IPS-20b (cell line): ENCODE results near the gene PDPN.

Experiments used
- H3K27ac ChIP-seq: one replicate; pipeline ENCODE4 v1.5.1; 2013; ENCODE audit warnings: low read length
- H3K27me3 ChIP-seq: 2 replicates; pipeline ENCODE4 v1.6.1; 2013; ENCODE audit warnings: mild to moderate bottlenecking, low read length, inconsistent platforms; ENCODE audit not compliant: insufficient read depth
- H3K36me3 ChIP-seq: 2 replicates; pipeline ENCODE4 v1.6.1; 2013; ENCODE audit warnings: low read depth, mild to moderate bottlenecking, inconsistent platforms, low read length, moderate library complexity; ENCODE audit not compliant: insufficient read depth
- H3K4me1 ChIP-seq: 2 replicates; pipeline ENCODE4 v1.6.1; 2013; ENCODE audit warnings: mild to moderate bottlenecking, control low read depth, inconsistent platforms, low read length, moderate library complexity; ENCODE audit not compliant: insufficient read depth
- H3K4me3 ChIP-seq: 2 replicates; pipeline ENCODE4 v1.5.1; 2013; ENCODE audit warnings: mild to moderate bottlenecking, low read length, inconsistent platforms
- H3K9ac ChIP-seq: 2 replicates; pipeline ENCODE4 v1.6.1; 2013; ENCODE audit warnings: low read depth, mild to moderate bottlenecking, inconsistent platforms, low read length, moderate library complexity
- H3K9me3 ChIP-seq: 2 replicates; pipeline ENCODE4 v1.6.1; 2013; ENCODE audit warnings: mild to moderate bottlenecking, low read depth, low read length, inconsistent platforms; ENCODE audit not compliant: insufficient read depth

Gene PDPN

DNA sequence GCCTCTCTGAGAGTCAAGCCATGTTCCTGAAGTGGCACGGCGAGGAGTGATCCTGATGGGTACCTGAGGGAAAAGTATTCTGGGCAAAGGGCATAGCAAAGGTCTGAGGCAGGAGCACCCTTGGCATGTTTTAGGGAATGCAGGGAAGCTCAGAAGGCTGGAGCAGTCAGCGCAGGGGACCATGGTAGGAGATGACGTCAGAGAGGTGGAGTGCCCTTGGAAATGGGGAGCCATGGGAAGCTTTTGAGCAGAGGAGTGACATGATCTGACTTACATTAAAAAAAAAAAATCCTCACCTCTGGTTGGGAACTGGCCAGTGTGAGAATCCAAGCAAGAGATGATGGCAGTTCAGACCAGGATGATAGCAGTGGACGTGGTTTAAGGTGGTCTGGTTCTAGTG is 37.2 kb downstream of the PDPN start:
- H3K27ac ChIP-seq: no peak overlapping the region
- H3K36me3 ChIP-seq: peaks cover 23% of the 10 kb centered on the region

DNA sequence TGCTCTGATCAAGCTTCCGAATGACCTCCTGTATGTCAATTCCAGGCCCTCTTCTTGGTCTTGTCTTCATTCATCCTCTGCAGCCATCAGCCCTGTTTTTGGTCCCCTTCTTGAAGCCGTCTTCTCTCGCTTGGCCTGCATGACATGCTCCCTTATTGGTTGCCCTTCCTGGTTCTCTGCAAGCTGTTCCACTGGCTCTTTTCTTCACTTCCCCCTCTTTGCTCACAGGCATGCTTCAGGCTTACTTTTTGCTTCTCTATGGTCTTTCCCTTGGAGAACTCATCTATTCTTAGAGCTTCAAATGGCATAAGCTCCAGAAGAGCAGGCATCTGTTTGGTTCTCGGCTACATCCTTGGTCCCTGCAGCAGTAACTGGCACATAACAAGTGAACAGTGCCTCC is 38.8 kb downstream of the PDPN start:
- no peak overlapping the region for H3K4me3 ChIP-seq
- H3K36me3 ChIP-seq: peaks cover 7% of the 10 kb centered on the region; the same call in 1 of the 2 replicates
- no peak overlapping the region for H3K27ac ChIP-seq
- H3K9ac ChIP-seq: no peak overlapping the region
- no peaks in the 10 kb centered on the region for H3K27me3 ChIP-seq
- H3K9me3 ChIP-seq: no peaks in the 10 kb centered on the region
- H3K4me1 ChIP-seq: peaks cover 7% of the 10 kb centered on the region; the same call in 1 of the 2 replicates

More for the DNA sequence above, 37.2 kb downstream of the PDPN start:
- H3K9me3 ChIP-seq: no peaks in the 10 kb centered on the region
- H3K4me3 ChIP-seq: no peak overlapping the region
- no peaks in the 10 kb centered on the region for H3K27me3 ChIP-seq
- no peak overlapping the region for H3K9ac ChIP-seq
- H3K4me1 ChIP-seq: peaks cover 7% of the 10 kb centered on the region; the same call in 1 of the 2 replicates

DNA sequence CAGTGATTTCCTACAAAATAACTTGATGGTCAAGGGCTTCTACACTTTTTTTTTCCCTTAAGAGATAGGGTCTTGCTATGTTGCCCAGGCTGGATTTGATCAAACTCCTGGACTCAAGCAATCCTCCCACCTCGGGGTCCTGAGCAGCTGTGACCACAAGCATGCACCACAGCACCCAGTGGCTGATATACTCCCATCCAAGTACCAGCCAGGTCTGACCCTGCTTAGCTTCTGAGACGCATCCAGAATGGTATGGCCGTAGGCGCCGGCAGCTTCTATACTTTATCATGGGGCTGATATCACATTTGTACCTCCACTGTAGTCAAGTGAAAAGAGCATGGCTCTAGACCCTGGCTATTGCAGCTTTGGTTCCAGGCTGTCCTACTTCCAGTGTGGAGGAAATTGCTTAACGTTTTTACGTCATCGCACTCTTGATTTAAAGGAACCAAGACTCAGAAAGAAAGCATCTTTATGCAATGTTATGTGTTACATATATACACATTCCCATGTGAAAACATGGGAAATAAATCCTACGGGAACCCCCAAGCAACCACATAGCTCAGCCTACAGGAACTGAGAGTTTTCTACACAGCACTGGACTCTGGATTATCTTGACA is 39.5 kb downstream of the PDPN start:
- Histone ChIP-seq H3K4me3 (no peak overlapping the region), H3K4me1 (peaks cover 7% of the 10 kb centered on the region; the same call in 1 of the 2 replicates), H3K9me3 (no peaks in the 10 kb centered on the region), H3K27ac (no peak overlapping the region), H3K27me3 (no peaks in the 10 kb centered on the region), H3K9ac (no peak overlapping the region), H3K36me3 (no peaks in the 10 kb centered on the region; the same call in 1 of the 2 replicates)

DNA sequence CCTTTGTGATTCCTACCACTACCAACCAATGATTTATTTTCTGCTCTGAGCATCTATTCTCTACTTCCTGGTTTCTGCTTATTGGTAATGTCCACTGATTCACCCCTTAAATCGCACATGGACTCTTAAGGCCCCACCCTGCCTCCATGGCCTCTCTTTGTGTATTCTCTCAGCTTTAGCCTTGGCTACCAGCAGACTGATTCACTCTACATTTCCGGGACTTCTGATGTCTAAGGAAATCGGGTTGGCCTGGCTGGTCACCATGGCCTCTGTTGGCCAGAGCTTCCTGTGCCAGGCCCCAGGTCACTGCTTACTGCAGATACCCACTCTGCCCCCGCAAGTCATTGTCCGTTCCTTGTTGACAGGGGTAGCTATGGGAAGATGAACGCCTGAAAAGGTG is 40.9 kb downstream of the PDPN start:
- Histone ChIP-seq H3K36me3 (no peaks in the 10 kb centered on the region), H3K9ac (no peak overlapping the region), H3K4me1 (peaks cover 7% of the 10 kb centered on the region; the same call in 1 of the 2 replicates), H3K9me3 (no peaks in the 10 kb centered on the region; the same call in 1 of the 2 replicates), H3K27me3 (no peaks in the 10 kb centered on the region), H3K4me3 (no peak overlapping the region), H3K27ac (no peak overlapping the region)

DNA sequence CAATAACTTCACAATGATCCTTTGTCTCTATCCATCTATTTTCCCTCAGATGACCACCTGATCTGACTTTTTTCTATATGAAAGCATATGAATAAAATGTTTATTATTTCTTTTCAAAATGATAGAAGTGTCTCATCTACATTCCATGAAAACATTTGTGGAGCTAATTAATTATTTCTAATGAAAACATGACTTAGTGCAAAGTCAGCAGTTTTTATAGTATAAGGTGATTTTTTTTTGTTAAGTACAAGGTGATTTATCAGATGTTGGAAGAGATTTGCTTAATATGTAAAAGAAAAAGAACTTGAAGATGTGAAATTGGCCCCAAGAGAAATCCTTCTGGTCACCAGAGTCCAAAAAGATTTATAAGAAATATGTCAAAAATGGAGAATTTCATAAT is 43.5 kb downstream of the PDPN start:
- H3K27me3 ChIP-seq: no peaks in the 10 kb centered on the region
- H3K4me3 ChIP-seq: no peak overlapping the region
- no peaks in the 10 kb centered on the region for H3K4me1 ChIP-seq
- no peak overlapping the region for H3K9ac ChIP-seq
- H3K9me3 ChIP-seq: peaks cover 8% of the 10 kb centered on the region
- no peaks in the 10 kb centered on the region for H3K36me3 ChIP-seq
- no peak overlapping the region for H3K27ac ChIP-seq

DNA sequence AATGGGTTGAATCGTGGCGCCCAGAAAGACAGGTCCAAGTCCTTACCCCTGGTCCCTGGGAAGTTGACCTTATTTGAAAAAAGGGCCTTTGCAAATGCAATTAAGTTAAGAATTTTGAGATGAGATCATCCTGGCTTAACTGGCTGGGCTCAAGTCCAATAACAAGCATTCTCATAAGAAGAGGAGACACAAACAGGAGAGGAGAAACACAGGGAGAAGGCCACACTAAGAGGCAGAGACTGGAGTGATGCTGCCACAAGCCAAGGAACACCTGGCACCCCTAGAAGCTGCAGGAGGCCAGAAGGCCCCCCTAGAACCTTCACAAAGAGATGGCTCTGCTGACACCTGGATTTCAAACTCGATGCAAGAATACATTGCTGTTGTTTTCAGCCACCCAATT is 44.6 kb downstream of the PDPN start:
- Histone ChIP-seq H3K27ac (no peak overlapping the region), H3K27me3 (no peaks in the 10 kb centered on the region), H3K9ac (no peak overlapping the region), H3K36me3 (no peaks in the 10 kb centered on the region), H3K9me3 (peaks cover 8% of the 10 kb centered on the region), H3K4me3 (no peak overlapping the region), H3K4me1 (no peaks in the 10 kb centered on the region)

DNA sequence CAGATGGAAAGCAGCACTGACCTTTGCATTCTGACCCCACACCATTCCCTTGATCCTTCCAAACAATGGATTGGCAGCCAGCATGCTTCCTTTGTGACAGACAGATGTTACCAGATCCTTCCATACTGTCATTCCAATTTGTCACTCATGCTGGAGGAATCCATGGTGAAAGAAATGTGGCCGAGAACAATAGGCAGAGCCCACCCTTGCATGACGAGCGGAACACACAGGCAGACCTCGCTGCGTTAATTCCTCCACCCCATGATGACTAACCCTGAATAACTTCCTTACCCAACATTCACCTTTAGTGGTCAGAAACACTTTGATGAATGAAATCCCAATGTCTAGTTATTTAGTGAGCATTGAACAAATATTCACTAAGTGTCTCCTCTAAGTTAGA is 45.1 kb downstream of the PDPN start:
- Histone ChIP-seq H3K27me3 (no peaks in the 10 kb centered on the region), H3K27ac (no peak overlapping the region), H3K36me3 (no peaks in the 10 kb centered on the region), H3K9me3 (peaks cover 12% of the 10 kb centered on the region), H3K4me1 (no peaks in the 10 kb centered on the region), H3K9ac (no peak overlapping the region), H3K4me3 (no peak overlapping the region)

DNA sequence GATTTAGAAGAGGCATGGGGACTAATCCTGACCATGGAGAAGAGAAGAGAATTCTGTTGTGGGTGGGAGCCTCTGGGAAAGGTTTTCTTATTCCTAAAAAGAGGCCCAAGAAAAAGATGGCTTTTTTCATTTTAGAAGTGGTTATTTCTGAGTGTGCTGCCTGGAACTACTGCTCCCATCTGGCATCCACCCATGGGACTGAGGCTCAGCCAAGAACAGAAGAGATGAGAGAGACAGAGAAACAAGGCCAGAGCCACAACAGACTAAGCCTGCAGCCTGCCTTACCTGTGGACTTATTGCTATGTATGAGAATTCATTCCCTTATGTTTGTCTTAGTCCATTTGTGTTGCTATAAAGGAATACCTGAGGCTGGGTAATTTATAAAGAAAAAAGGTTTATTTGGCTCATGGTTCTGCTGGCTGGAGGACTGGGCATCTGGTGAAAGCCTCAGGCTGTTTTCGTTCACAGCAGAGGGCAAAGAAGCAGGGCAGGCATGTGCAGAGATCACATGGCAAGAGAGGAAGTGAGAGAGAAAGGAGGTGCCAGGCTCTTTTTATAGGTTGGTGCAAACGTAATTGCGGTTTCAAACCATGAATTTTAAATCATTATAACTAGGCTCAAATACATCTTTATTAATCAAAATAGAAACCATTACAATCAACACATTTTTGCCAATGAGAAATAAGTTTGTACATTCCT is 58.8 kb downstream of the PDPN start:
- Histone ChIP-seq H3K9ac (no peak overlapping the region), H3K4me1 (no peaks in the 10 kb centered on the region), H3K27ac (no peak overlapping the region), H3K9me3 (no peaks in the 10 kb centered on the region), H3K4me3 (no peak overlapping the region), H3K27me3 (no peaks in the 10 kb centered on the region), H3K36me3 (no peaks in the 10 kb centered on the region)

DNA sequence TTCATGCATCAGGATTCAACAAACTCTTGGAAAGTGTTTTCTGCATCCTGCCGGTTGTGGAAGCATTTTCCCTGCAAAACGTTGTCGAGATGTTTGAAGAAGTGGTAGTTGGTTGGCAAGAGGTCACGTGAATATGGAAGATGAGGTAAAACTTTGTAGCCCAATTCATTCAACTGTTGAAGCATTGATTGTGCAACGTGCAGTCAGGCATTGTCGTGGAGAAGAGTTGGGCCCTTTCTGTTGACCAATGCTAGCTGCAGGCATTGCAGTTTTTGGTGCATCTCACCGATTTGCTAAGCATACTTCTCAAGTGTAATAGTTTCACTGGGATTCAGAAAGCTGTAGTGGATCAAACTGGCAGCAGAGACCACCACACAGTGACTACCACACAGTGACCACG is 59.4 kb downstream of the PDPN start:
- H3K27me3 ChIP-seq: no peaks in the 10 kb centered on the region
- no peak overlapping the region for H3K27ac ChIP-seq
- no peak overlapping the region for H3K4me3 ChIP-seq

DNA sequence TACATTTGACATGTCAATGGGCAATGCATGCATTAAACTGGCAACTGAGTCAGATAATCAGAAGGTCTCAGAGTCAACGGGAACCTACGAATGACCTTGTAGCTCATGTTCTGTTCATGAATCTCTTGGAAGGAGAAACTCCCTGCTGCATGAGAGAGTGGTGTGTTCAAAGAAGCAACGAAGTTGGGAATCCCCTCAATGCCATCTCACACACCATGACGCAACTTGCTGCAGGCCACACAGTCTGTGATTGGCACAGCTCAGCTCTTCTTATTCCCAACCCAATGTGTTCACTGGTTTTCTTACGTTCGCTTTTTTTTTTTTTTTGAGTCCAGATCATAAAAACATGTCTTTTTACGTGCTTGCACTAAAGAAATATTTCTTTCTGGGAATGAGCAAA is 62.9 kb downstream of the PDPN start:
- Histone ChIP-seq H3K4me1 (no peaks in the 10 kb centered on the region), H3K9ac (no peak overlapping the region), H3K27me3 (no peaks in the 10 kb centered on the region), H3K4me3 (no peak overlapping the region), H3K36me3 (no peaks in the 10 kb centered on the region), H3K9me3 (no peaks in the 10 kb centered on the region), H3K27ac (no peak overlapping the region)

More for the DNA sequence above, 59.4 kb downstream of the PDPN start:
- H3K9me3 ChIP-seq: no peaks in the 10 kb centered on the region
- H3K36me3 ChIP-seq: no peaks in the 10 kb centered on the region
- H3K9ac ChIP-seq: no peak overlapping the region
- no peaks in the 10 kb centered on the region for H3K4me1 ChIP-seq

DNA sequence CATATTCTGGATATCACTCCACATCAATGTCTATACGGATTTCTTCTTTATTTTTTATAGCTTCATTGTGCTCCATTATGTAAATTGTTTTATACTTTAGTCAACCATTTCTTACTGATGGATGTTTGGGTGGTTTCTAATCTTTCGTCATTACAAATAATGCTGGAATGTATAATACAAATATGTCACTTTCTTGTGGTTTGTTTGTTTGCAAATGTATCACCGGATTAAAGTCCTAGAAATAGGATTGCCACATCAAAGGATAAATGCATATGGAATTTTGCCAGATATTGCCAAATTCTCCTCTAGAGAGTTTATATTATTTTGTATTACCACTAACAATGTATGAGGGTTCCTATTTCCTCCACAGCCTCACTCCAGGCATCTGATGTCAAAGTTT is 67.6 kb downstream of the PDPN start:
- no peak overlapping the region for H3K4me3 ChIP-seq
- no peaks in the 10 kb centered on the region for H3K4me1 ChIP-seq
- no peak overlapping the region for H3K27ac ChIP-seq
- no peaks in the 10 kb centered on the region for H3K27me3 ChIP-seq
- no peaks in the 10 kb centered on the region for H3K9me3 ChIP-seq
- H3K9ac ChIP-seq: no peak overlapping the region
- H3K36me3 ChIP-seq: no peaks in the 10 kb centered on the region

DNA sequence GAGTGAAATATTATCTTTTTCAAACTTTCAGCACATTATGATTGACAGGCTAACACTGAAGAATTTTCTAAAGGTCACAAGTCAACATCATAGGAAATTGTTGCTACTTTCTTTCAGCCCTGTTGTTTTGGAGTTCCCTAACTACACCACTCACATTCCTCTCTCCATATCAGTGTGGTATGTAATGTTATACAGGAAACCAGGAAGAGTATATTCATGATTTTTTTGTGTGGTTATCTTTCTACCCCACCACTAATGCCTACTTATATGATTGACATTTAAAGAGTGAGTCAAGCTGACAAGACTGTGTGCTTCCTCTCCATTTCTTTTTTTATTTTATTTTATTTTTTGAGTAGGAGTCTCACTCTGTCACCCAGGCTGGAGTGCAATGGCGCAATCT is 68.6 kb downstream of the PDPN start:
- Histone ChIP-seq H3K4me3 (no peak overlapping the region), H3K27ac (no peak overlapping the region), H3K36me3 (no peaks in the 10 kb centered on the region), H3K27me3 (no peaks in the 10 kb centered on the region), H3K9me3 (peaks cover 8% of the 10 kb centered on the region), H3K4me1 (no peaks in the 10 kb centered on the region), H3K9ac (no peak overlapping the region)
